ENCODE measurements around the gene C2CD4A.

- TF ChIP-seq, protein P1, sequence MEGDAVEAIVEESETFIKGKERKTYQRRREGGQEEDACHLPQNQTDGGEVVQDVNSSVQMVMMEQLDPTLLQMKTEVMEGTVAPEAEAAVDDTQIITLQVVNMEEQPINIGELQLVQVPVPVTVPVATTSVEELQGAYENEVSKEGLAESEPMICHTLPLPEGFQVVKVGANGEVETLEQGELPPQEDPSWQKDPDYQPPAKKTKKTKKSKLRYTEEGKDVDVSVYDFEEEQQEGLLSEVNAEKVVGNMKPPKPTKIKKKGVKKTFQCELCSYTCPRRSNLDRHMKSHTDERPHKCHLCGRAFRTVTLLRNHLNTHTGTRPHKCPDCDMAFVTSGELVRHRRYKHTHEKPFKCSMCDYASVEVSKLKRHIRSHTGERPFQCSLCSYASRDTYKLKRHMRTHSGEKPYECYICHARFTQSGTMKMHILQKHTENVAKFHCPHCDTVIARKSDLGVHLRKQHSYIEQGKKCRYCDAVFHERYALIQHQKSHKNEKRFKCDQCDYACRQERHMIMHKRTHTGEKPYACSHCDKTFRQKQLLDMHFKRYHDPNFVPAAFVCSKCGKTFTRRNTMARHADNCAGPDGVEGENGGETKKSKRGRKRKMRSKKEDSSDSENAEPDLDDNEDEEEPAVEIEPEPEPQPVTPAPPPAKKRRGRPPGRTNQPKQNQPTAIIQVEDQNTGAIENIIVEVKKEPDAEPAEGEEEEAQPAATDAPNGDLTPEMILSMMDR (IDR thresholded peaks at IDR 0.05), result no peak
- no peak for TF ChIP-seq POLR2A (IDR thresholded peaks at IDR 0.05)
Observed at GRCh38 chr15:62027263-62027565, 39.6 kb upstream of the C2CD4A start.

All from right lobe of liver (tissue), 4 donors.